Kidney epithelial cell (primary cell): ENCODE data around the gene AP2S1. TPM values are rescaled to one million over a fixed set of nuclear protein-coding genes. Genes with fewer than 3 reads are reported as not detected.

Source experiments
- DNase-seq: peaks from one replicate; pipeline ENCODE4 v3.0.0-alpha.2; 2010; ENCODE audit warnings: low read depth
- H3K27me3 ChIP-seq: 2 replicates; pipeline ENCODE4 v1.6.0; 2011; ENCODE audit warnings: low read length; ENCODE audit not compliant: control insufficient read depth, insufficient read depth
- H3K36me3 ChIP-seq: 2 replicates; pipeline ENCODE4 v1.5.1; 2011; ENCODE audit warnings: low read length; ENCODE audit not compliant: control insufficient read depth, insufficient read depth
- H3K4me3 ChIP-seq: 2 replicates; pipeline ENCODE4 v1.5.1; 2011; ENCODE audit warnings: low read depth, mild to moderate bottlenecking, control low read depth, low read length
- total RNA-seq: library from RNA; depleted of rRNA; stranded (reverse); fragments of >200 nt; gene quantifications from 2 replicates; pipeline ENCODE4 v1.2.3, GENCODE V29; 2015
- TF ChIP-seq, protein P1 (sequence below): IDR thresholded peaks from 2 replicates; pipeline ENCODE4 v1.5.1; 2011; ENCODE audit warnings: mild to moderate bottlenecking, moderate library complexity, low read length, control low read depth, inconsistent platforms; ENCODE audit not compliant: insufficient read depth, poor library complexity, severe bottlenecking

AP2S1 gene
- total RNA-seq, 1 donor from 2014 or later = 157 TPM

DNA sequence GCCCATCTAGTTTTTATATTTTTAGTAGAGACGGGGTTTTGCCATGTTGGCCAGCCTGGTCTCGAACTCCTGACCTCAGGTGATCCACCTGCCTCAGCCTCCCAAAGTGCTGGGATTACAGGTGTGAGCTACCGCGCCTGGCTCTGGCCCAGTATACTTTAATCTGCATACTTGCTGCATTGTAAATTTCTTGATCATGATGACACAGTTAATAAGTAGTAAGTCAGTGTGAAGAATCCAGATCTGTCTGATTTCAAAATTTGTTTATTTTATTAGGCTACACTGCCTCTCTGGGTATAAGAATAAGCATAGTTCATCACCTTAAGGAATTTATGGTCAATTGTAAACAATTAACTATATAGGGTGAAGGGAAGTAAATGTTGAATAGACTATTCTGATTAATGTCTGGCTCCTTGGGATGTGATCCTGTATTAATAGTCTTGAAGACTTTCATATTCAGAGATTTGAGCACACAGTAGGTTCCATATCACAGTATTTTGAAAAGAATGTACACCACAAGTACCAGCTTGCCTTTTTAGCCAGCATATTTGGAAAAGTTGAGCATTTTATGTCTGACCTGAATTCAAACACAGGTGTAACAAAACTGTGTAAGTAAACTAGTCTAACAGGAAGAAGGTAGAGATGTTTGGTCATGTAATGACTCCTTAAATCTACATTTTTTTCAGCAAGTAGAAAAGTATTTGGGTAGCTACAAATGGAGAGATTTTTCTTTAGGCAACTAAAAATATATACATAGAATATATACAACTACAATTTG lies 17.6 kb upstream of the AP2S1 start:
- H3K4me3 ChIP-seq = no peak overlapping the region
- H3K27me3 ChIP-seq = no peaks in the 10 kb centered on the region
- TF ChIP-seq, protein P1, sequence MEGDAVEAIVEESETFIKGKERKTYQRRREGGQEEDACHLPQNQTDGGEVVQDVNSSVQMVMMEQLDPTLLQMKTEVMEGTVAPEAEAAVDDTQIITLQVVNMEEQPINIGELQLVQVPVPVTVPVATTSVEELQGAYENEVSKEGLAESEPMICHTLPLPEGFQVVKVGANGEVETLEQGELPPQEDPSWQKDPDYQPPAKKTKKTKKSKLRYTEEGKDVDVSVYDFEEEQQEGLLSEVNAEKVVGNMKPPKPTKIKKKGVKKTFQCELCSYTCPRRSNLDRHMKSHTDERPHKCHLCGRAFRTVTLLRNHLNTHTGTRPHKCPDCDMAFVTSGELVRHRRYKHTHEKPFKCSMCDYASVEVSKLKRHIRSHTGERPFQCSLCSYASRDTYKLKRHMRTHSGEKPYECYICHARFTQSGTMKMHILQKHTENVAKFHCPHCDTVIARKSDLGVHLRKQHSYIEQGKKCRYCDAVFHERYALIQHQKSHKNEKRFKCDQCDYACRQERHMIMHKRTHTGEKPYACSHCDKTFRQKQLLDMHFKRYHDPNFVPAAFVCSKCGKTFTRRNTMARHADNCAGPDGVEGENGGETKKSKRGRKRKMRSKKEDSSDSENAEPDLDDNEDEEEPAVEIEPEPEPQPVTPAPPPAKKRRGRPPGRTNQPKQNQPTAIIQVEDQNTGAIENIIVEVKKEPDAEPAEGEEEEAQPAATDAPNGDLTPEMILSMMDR = no peak
- H3K36me3 ChIP-seq = no peaks in the 10 kb centered on the region
- DNase-seq = no peak

DNA sequence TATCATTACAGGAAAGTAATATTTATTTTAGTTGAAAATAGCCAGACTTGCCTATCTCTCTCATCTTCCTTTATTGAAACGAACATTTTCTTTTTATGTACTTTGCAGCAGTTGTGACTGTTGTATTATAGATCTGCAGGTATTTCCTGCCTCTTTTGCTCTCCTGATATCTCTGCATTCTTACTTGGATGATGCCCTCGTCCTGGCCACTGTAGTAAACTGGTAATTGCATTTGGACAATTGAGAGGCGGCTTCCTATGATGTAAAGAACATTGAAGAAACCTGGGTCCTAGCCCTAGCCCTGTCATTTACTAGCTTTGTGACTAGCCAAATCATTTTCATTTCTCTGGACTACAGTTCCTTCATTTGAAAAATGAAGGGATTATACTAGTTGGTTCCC lies 16.5 kb upstream of the AP2S1 start:
- no peaks in the 10 kb centered on the region for H3K27me3 ChIP-seq
- TF ChIP-seq, protein P1 = no peak
- no peaks in the 10 kb centered on the region for H3K36me3 ChIP-seq
- no peak for DNase-seq
- no peak overlapping the region for H3K4me3 ChIP-seq

DNA sequence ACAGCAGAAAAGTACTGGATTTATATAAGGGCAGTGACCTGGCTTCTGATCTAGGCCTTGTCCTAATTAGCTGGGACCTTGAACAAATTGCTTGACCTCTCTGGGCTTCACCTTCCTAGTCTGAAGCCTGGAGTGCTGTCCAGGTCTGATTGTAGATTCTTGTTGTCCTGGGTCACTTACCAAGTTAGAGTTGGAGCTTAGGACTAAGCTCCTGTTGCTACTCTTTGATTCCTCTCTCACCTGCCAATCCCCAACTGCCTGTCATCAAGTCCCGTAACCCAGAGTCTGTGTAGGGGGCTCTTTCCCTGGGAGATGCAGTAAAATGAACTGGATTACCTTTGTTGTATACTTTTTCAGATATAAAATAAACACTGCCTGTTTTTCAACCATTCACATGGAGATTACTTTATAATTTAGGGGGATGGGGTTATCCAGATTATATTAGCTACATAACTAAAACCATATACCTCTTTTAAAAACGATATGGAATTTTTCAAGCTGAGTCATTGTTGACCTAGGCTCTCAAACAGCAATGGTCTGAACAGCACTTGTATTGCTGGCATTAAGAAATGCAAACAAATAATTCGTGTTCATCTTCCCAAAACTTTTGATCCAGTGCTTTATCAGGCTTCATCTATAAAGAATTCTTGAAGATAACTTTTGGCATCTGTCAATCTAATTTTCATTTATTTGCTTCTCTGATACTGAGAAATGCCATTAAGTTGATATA lies 15.9 kb upstream of the AP2S1 start:
- Histone ChIP-seq H3K4me3 (no peak overlapping the region), H3K27me3 (no peaks in the 10 kb centered on the region), H3K36me3 (no peaks in the 10 kb centered on the region)
- TF ChIP-seq, protein P1 = no peak
- no peak for DNase-seq

DNA sequence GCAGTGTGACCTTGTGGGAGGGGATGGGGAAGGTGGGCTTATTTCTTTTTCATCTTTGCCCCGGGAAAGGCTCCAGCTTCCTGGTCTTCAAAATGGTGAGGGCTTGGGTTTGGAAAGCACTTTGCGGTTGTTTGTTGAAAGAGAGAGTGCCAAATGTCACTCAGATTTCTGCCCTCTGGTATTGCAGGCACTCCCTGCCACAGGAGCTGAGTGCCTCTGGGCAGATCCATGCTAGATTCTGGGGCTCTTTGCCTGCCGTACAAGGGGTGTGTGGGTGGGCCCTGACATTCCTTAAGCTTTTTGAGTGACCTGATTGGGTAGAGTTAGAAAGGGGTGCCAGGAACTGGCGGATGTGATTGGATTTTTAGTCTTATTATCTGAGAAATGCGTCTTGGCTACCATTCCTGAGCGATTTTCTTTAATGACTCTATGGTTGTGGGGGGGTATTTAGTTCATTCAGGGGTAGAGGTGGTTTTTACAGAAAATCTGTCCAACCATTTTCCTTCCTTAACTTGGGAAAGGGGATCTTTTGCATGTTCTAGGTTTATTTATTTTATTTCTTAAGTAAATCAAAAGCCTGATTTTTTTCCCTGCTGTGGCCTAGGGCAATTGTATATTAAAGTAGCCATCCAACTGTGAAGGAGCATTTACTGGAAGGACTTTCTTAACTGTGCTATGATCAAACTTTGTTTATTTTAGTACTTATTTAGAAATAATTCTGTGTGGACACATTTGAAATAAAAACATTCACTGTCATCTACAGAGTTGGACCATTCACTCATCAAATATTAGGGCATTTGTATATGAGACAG lies 13.4 kb upstream of the AP2S1 start:
- TF ChIP-seq, protein P1 = no peak
- no peak for DNase-seq
- H3K27me3 ChIP-seq = no peaks in the 10 kb centered on the region
- H3K4me3 ChIP-seq = peak overlapping the region; percentile 15
- no peaks in the 10 kb centered on the region for H3K36me3 ChIP-seq

DNA sequence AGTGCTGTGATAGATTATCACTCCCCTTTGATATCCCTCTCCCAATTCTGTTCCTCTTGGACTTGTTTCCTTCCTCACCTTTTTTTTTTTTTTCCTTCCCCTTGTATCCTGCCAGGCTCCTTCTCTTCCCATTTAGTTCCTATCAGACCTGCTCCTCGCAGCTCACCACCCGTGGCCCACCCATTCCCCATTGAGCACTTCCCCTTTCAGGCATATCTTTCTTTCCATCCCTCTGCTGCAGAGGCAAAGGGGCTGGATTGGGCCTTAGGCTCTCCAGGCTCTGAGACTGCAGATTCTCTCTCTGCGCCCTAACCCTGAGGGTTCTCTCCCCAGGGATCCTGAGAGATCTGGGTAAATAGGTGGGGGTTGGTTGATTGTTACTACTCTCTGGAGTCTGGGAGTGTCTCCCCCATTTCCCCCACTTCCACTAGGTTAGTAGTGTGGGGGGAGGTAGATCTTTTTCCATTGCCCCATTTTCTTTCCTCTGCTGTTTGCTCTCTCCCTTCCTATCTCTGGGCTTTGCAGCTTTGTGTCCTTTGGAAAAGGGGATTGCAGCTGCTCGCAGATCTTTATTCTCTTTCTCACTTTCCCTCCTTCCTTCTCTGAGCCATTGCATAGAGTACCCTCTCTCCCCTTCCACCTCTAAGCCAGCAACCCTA lies 12.5 kb upstream of the AP2S1 start:
- no peaks in the 10 kb centered on the region for H3K36me3 ChIP-seq
- no peak for DNase-seq
- H3K27me3 ChIP-seq = no peaks in the 10 kb centered on the region
- H3K4me3 ChIP-seq = peak overlapping the region; percentile 15
- TF ChIP-seq, protein P1 = no peak
